Measurements from ENCODE around the gene ADRM1. TPM values are rescaled to one million over a fixed set of nuclear protein-coding genes. Genes with fewer than 3 reads are reported as not detected.

The ADRM1 gene
- total and polyA plus RNA-seq, 10 of the 15 experiments (the other 5 are each of a cell fraction or from before 2014, with no cell fraction given): 3.4 to 213 (median 95.9) TPM

- 98% methylated on average over 7 of the region's 7 CpGs for WGBS (ENCODE audit: insufficient coverage, insufficient replicate concordance, low lambda C conversion rate, missing lambda C conversion rate)
- DNase-seq (ENCODE audit: low read depth, low spot score): no peak
- TF ChIP-seq TBL1XR1 (IDR thresholded peaks at IDR 0.05; ENCODE audit: low read depth, low read length) (no peak), MXI1 (IDR thresholded peaks at IDR 0.05; ENCODE audit: low read depth, low read length) (no peak), ZSCAN29 (IDR thresholded peaks at IDR 0.05) (no peak), CBX5 (IDR thresholded peaks at IDR 0.05; ENCODE audit: low read depth) (no peak), ETV6 (conservative IDR thresholded peaks at IDR 0.05 in 1 of 2, IDR thresholded peaks at IDR 0.05 in 1 of 2; ENCODE audit: borderline replicate concordance in 1 of 2, low read depth in 1 of 2) (no peak), NFXL1 (IDR thresholded peaks at IDR 0.05; ENCODE audit: borderline replicate concordance) (no peak), SMC3 (IDR thresholded peaks at IDR 0.05; ENCODE audit: borderline replicate concordance, low read length) (no peak), RELA (IDR thresholded peaks at IDR 0.05; ENCODE audit: borderline replicate concordance, partially characterized antibody) (no peak), TCF7 (IDR thresholded peaks at IDR 0.05; ENCODE audit: borderline replicate concordance) (no peak), ZNF24 (IDR thresholded peaks at IDR 0.05) (no peak), BRCA1 (IDR thresholded peaks at IDR 0.05; ENCODE audit: low read depth, low read length) (no peak), SPI1 (IDR thresholded peaks at IDR 0.05; ENCODE audit: borderline replicate concordance, insufficient read depth, low read depth, low read length) (no peak), TARDBP (IDR thresholded peaks at IDR 0.05; ENCODE audit: borderline replicate concordance) (no peak), RAD21 (IDR thresholded peaks at IDR 0.05; ENCODE audit: insufficient read depth, low read depth, low read length) (no peak)
- TF ChIP-seq, protein P1, sequence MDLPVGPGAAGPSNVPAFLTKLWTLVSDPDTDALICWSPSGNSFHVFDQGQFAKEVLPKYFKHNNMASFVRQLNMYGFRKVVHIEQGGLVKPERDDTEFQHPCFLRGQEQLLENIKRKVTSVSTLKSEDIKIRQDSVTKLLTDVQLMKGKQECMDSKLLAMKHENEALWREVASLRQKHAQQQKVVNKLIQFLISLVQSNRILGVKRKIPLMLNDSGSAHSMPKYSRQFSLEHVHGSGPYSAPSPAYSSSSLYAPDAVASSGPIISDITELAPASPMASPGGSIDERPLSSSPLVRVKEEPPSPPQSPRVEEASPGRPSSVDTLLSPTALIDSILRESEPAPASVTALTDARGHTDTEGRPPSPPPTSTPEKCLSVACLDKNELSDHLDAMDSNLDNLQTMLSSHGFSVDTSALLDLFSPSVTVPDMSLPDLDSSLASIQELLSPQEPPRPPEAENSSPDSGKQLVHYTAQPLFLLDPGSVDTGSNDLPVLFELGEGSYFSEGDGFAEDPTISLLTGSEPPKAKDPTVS (IDR thresholded peaks at IDR 0.05; ENCODE audit: low read depth, low read length): no peak
- TF ChIP-seq, protein P2, sequence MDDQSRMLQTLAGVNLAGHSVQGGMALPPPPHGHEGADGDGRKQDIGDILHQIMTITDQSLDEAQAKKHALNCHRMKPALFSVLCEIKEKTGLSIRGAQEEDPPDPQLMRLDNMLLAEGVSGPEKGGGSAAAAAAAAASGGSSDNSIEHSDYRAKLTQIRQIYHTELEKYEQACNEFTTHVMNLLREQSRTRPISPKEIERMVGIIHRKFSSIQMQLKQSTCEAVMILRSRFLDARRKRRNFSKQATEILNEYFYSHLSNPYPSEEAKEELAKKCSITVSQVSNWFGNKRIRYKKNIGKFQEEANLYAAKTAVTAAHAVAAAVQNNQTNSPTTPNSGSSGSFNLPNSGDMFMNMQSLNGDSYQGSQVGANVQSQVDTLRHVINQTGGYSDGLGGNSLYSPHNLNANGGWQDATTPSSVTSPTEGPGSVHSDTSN (IDR thresholded peaks at IDR 0.05; ENCODE audit: insufficient replicate concordance, low read depth, low read length): no peak
- TF ChIP-seq, protein P3, sequence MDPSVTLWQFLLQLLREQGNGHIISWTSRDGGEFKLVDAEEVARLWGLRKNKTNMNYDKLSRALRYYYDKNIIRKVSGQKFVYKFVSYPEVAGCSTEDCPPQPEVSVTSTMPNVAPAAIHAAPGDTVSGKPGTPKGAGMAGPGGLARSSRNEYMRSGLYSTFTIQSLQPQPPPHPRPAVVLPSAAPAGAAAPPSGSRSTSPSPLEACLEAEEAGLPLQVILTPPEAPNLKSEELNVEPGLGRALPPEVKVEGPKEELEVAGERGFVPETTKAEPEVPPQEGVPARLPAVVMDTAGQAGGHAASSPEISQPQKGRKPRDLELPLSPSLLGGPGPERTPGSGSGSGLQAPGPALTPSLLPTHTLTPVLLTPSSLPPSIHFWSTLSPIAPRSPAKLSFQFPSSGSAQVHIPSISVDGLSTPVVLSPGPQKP (IDR thresholded peaks at IDR 0.05; ENCODE audit: low read depth, low read length): no peak
- Histone ChIP-seq H3K36me3 (ENCODE audit: control insufficient read depth in 2 of 2, insufficient read depth in 2 of 2, low read length in 1 of 2) (peaks cover 23 to 25% of the 10 kb centered on the region in 2 experiments; a peak in 3 of 4 replicates), H3K4me1 (ENCODE audit: control insufficient read depth, insufficient read depth, low read length) (no peaks in the 10 kb centered on the region), H3K79me2 (ENCODE audit: control insufficient read depth, insufficient read depth, low read length) (no peaks in the 10 kb centered on the region), H4K20me1 (ENCODE audit: control insufficient read depth, insufficient read depth) (no peaks in the 10 kb centered on the region), H3K4me2 (ENCODE audit: control insufficient read depth, insufficient read depth) (no peak overlapping the region), H3K9ac (ENCODE audit: control insufficient read depth, insufficient read depth, low read length) (no peak overlapping the region), H3K9me3 (replicated peaks; ENCODE audit: control insufficient read depth, insufficient read depth, low read length) (no peaks in the 10 kb centered on the region), H2AFZ (ENCODE audit: control insufficient read depth, low read depth, low read length) (no peak overlapping the region), H3K27me3 (replicated peaks in 1 of 2; ENCODE audit: control insufficient read depth in 2 of 2, insufficient read depth in 2 of 2, low read length in 1 of 2) (no peaks in the 10 kb centered on the region), H3K4me3 (no peak overlapping the region), H3K27ac (ENCODE audit: control insufficient read depth, insufficient read depth) (no peak overlapping the region)
- in situ Hi-C loops (cut with MboI) (no loop called here), intact Hi-C loops (cut with micrococcal nuclease; ENCODE audit: unreplicated experiment) (no loop called here)
- ChIA-PET CTCF (no interaction called here), SMC1A (ENCODE audit: uncharacterized antibody, unreplicated experiment) (no interaction called here), RAD21 (ENCODE audit: unreplicated experiment) (no interaction called here), POLR2A (no interaction called here)
- BruUV-seq (replicated peaks): no TSS peak
- ATAC-seq: no peak
- no peak for FAIRE-seq
These were observed 20.7 kb upstream of the ADRM1 start for GRCh38 chr20:62282103-62282502.
